ENCODE data around the gene CALML5.

Gene CALML5

DNA sequence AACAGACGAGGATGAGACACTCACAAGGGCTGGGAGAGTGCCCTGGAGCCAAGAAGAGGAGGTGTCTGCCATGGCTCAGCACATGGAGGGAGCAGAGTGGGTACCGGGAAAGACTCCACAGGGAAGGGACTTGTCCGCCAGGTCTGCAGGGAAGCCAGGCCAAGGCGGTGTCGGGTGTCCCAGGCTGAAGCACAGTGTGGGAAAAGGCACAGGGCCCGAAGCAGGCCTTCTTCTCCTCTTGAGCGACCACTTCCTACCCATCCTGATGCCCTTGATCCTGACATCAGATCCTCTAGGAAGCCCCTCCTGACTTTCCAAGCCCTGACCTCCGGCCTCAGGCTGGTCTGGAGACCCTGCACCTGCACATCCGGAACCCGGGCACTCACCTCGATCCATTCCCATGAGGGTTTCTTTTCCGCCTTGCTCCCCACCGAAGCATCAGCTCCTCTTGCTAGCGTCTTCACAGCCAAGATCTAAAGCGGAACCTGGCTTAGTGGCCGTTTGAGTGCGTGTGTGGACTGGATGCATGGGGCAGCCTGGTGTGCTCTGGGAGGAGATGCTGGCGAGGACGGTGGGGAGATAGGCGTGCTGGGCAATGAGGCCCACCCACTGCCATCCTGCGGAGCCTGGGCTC is 33.8 kb upstream of the CALML5 start:
- no peak for DNase-seq (ENCODE audit: low spot score)

DNA sequence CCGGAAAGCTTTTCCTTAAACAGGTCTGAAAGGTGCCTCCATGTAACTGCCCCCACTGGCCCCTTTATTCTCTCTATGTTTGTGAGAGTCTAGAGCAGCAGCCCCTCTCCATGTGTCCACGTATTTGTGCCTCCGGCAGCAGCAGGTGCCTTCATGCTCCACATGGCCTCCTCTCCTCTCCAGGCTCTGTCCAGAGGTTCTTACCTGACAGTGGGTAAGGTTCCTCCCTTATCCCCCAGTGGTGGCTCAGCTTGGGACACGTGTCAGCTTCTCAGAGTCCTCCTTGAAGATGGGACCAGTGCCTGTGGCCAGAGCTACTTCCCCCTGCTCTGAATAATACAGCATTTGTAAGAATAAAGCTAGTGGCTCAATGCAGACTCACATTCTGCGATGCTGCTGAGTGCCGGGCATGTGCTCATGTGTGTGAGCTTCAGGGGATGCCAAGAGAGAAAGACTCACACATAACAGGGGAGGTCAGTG is 33.3 kb upstream of the CALML5 start:
- no peak for DNase-seq (ENCODE audit: low spot score)

DNA sequence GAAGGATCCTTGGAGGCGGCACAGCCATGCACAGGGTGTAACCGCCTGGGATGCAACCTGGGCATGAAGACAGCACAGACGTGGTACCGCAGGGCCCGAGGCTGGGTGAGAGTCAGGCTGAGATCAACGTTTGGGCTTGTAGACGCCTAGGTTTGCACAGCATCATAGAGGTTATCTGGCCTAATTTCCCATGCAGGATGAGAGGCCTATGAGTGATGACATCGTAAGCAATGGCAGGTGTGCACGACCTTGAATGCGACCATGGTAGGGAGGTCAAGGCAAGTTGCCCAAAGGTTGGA is 32.9 kb upstream of the CALML5 start:
- DNase-seq (ENCODE audit: low spot score): no peak

DNA sequence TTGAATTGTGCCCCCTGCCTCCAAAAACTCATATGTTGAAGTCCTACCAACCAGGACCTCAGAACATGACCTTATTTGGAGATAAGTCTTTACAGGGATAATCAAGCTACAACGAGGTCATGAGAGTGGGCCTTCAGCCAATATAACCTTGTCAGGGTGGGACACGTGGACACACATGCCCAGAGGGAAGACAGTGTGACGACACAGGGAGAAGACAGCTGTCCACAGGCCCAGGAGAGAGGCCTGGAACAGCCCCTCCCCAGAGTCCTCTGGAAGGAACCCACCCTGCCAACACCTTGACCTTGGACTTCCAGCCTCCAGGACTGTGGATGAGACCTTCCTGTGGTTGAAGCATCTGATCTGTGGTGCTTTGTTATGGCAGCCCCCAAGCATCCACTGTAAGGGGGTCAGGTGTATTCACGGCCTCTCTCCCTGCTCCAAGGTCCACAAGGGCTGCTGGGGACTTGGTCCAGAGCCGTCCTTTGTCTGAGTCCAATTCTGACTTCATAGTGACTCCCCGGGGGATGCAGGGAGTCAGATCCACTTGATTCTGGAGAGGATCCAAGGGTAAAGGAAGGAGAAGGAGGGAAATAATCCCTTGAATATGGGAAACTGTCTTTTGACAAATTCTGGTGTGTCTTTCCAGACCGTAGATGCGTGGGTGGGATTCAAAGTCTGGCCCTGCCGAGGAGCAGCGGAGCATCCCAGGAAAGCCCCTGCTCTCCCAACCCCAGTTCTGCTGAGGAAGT is 32.4 kb upstream of the CALML5 start:
- DNase-seq (ENCODE audit: low spot score): no peak

DNA sequence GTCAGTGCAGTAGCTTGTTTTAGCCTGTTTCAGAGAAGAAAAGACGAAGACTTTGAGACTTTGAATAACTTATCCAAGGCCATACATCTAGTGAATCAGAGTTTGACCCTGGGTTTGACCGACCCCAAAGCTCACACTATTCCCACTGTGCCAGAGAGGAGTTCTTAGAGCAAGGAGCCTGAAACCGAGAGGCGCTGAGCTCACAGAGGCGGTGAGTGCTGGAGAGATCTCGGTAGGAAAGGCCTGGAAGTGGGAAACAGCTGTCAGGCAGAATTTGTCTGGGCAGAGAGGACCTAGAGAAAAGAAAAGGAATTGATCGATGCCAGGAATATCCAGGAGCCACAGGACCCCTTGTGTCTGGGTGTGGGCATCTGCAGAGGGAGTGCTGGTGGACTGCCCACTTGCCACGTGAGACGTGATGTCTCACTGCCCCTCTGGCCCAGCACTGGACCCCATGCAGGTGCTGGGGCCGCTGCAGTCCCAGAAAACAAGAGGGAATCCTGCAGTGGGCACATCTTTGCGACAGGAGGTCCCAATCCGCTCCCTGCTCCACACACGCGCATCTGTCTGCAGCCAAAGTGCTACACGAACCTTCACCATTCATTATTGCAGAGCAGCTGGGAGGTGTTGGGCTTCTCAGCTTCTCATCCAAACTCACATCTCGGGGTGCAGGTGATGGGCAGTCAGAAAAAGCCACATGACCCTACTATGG is 31.6 kb upstream of the CALML5 start:
- DNase-seq (ENCODE audit: low spot score): no peak

DNA sequence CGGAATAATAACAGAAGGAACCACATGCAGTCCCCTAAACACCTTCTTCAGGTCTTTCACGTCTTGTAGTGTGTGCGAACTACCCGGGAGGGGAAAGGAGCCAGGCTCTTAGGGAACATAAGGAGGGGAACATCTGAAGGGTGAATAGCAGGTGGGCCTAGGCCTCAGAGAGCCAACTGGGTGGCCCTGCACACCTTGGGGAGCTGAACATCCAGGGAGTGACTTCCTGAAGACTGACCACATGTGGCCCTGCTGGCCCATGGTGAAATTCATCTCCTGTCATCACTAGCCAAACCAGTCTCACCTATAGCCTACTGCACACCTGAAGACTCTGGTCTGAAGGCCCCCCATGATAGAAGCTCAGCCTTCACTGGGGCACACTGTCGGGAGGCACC is 31.0 kb upstream of the CALML5 start:
- no peak for DNase-seq (ENCODE audit: low spot score)

DNA sequence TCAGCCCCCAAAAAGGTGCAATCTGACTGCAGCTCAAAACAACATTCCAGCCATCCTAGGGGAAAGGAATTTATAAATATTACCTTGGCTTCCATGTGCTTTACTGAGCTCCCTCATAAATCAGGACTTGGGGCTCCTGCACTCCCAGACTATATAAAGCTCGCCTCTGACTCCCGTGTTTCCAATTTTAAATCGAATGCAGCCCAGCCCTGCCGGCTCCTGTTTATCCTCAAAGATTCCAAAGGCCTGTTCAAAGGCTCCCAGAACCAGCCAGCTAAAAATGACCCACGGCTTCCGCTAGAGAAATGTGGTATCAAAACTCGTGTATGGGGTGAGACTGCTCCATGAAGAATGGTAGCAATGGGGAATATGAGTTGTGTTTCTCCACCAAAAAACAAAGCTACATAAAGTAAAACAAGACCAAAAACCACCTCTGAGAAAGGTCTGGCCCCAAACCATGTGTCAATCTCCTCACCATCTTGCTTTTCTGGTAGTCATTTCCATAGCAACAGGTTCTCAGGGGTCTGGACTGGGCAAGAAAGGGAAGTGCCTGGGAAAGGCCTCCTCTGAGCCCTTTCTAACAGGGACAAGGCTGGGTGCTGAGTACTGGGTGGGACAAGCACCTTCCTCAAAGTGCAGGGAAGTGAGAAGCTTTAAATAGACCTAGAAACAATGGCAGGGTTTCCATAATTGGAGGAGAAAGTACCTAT is 30.5 kb upstream of the CALML5 start:
- no peak for DNase-seq (ENCODE audit: low spot score)

DNA sequence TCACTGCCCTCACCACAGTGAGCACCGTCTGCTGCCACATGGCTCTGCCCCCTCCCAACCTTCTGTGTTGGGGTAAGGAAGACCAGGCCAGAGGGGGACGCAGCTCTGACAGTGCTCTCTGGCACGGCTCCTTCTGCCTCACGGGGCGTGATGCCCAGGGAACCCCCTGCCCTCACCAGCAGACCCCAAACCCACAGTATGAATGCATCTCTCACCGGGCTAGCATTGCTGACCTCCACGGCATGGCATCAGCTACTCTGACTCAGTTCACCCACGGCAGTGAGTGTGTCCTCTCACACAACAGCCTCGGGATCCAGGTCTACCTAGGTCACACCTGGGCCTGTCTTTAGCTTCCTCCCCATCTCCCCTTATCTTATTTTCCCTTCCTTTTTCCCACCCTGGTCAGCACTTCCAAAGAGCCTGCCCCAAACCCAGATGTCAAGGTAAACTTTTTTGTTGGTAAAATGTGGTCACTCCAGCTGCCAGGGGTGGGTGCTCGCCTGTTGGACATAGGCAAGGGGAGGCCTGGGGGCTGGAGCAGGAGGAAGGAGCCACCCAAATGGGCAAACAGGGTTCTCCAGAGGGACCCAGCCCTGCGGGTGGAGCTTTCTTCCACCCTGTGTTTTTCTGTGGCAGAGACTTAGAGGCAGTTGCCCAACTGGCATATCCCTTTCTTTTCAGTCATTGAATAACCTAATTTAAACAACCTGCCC is 29.8 kb upstream of the CALML5 start:
- DNase-seq (ENCODE audit: low spot score): no peak

- DNase-seq (ENCODE audit: low spot score): no peak
Measured at GRCh38 chr10:5527332-5528200, 28.2 kb upstream of the CALML5 start.

- no peak for DNase-seq (ENCODE audit: low spot score)
Measured at GRCh38 chr10:5526691-5527331, 27.4 kb upstream of the CALML5 start.

DNA sequence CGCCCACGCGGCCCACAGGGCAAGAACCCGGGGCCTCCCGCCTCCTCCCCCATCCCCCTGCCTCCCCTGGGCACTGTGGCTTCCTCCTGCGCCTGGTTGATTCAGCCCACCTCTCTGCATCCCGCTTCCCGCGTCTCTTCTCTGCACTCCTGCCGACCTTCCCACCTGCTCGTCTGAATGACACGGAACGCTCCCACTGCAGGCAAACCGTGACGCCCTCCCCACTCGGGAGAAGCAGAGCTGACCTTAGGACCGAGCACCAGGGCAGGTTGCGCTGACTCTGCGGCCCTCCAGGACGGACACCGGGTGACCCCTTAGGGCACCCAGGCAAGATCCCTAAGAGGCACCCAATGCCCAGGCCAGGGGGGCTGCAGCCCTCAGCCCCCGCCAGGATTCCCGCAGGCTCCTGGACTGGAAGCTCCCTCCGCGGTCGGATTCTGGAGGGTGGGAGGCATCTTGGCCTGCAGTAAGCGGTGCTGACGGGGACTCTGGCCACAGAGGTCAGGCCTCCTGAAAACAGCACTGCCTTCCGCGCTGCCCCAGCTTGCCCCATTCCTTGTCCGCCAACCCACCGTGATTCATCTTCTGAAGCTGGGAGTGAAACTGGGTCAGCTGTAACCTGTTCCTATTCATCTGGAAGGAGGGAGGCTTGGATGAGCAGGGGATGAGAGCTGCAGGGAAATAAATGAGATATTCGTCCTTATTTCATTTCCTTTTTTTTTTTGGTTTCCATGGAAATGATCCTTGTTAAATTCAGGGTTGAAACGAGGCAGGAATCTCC is 26.4 kb upstream of the CALML5 start:
- DNase-seq (ENCODE audit: low spot score): no peak

GRCh38 chr10:5524641-5525560 is 25.5 kb upstream of the CALML5 start, which contains the start of gene CALML3:
CALML3 (plus strand) TSS chr10:5524961; CDS start chr10:5525086, 125 bp downstream.
- DNase-seq (ENCODE audit: low spot score): no peak

DNA sequence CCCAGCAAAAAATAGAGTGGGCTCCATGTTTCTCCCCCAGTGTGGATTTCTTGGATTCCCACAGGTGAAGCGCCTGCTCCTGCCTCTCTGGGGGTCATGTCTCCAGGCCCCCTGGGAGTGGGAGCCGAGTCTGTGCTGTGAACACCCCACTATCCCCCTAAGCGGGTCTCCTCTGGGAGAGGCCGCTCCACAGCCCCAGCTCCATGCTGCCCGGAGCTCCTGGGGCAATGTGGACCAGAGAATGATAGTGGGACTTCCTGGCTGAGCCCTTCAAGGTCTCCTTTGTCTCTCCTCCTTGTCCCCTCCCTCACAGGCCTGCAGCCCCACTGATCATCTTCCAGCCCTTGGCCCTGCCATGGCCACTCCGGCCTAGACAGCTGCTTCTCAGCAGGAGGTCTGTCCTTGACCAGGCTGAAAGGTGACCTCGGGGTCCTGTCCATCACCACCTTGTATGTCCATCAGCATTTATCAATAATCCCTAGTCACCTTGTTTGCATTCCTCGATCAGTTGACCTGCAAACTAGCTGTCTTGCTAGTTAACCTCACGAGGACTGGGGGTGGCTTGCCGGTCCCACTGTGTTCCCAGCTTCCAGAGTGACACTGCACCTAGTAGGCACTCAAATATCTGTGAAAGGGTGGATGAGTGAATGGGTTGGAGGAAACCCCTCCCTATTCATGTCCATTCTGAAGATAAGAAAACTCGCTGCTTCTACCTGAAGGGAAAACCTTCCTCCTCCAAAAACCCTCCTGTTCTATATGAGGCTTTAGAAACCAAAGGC is 24.6 kb upstream of the CALML5 start:
- DNase-seq (ENCODE audit: low spot score): no peak

GRCh38 chr10:5522913-5523560 is 23.7 kb upstream of the CALML5 start:
- no peak for DNase-seq (ENCODE audit: low spot score)

DNA sequence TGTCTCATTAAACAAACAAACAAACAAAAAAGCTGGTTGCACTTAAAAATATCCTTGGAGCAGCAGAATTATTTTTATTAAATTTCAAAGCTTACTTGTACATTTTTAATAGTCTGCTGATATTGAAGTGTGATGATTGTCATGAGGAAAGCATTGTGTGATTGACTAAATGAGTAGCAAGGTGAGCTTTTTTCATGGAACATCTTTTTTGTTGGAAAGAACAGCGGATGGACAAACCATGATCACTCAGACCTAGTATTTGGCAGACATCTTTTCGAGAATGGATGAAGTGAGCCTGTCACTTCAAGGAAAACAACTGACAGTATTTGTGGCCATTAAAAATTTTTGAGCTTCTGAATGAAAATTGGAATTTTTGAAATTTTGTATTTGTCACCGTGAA is 19.7 kb upstream of the CALML5 start:
- DNase-seq (ENCODE audit: low spot score): no peak

DNA sequence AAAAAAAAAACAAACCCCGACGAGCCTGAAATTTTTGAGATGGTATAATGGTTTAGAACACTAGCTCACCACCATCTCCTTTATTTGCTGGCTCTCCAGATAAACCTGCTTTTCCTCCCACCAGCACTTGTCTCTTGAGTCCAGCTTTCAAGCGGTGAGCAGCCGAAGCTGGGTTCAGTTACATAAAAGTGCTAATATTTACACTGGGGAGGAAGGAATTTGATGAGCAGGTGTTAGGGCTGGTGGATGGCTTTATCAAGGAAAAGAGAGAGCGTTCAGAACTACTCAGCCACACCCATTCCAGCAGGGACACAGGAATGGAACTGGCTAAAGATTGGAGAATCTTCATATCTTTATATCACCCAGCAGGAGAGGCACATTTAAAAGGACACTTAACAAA is 18.8 kb upstream of the CALML5 start:
- DNase-seq (ENCODE audit: low spot score): no peak

DNA sequence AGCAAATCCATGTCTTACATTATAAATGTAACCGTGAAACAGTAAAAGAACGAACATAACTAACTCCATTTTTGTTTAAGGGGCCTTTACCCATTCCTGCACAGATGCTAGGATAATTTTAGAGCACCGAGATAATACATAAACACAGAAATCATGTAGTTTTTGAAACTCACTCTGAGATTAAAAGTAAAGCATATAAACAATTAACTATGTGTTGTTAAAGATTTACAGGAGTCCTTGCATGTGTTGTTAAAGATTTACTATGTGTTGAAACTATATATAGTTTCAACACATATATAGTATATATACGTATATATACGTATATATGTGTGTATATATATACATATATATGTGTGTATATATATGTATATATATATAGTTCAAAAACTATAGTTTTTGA is 18.2 kb upstream of the CALML5 start:
- no peak for DNase-seq (ENCODE audit: low spot score)
